T-cell (primary cell): ENCODE results near the gene NRDC. TPM values are rescaled to one million over a fixed set of nuclear protein-coding genes. Genes with fewer than 3 reads are reported as not detected.

Experiments
- ATAC-seq, 4 experiments: fragments of 200-7000 bp in 3 of 4; fragments of 150-1000 bp in 1 of 4; cut with Tn5 transposase; replicated peaks in 1 of 4; 1 replicate in 3 of 4; 2 replicates in 1 of 4; pipeline ENCODE4 v1.10.0; 2021; ENCODE audit warnings: moderate library complexity in 3 of 4, mild to moderate bottlenecking in 2 of 4, moderate number of reproducible peaks in 1 of 4
- CTCF ChIA-PET, 2 donors: fragments of 300-600 bp; sonication (Branson Sonifier 250); formaldehyde crosslinking; loops; one replicate each; lab custom pipeline; 2022; ENCODE audit warnings: antibody characterized with exemption in 2 of 2; lab: Charles Lee
- POLR2A ChIA-PET, 2 donors: fragments of 300-600 bp; sonication (Branson Sonifier 250); formaldehyde crosslinking; loops; one replicate each; lab custom pipeline; 2022; ENCODE audit warnings: antibody characterized with exemption in 2 of 2; lab: Charles Lee
- DNase-seq, 35 experiments: peaks; one replicate each; pipeline versions ENCODE4 v3.0.0 to v3.0.0-alpha.2; 2013 to 2023
- H3K27ac ChIP-seq: one replicate; pipeline ENCODE4 v1.5.1; 2013; ENCODE audit warnings: low read length
- H3K27me3 ChIP-seq, 2 experiments: replicated peaks in 1 of 2; 1 replicate in 1 of 2; 2 replicates in 1 of 2; pipeline versions ENCODE4 v1.6.1 to v1.7.0; 2013; ENCODE audit warnings: low read length in 1 of 2, mixed read lengths in 1 of 2; ENCODE audit not compliant: control insufficient read depth in 2 of 2, insufficient read depth in 2 of 2; ENCODE audit errors: extremely low read depth in 1 of 2
- H3K36me3 ChIP-seq, 2 donors: 1 replicate in 1 of 2; 2 replicates in 1 of 2; pipeline versions ENCODE4 v1.6.1 to v1.7.0; 2013; ENCODE audit warnings: low read length in 1 of 2; ENCODE audit not compliant: control insufficient read depth in 2 of 2, insufficient read depth in 1 of 2; ENCODE audit errors: extremely low read depth in 1 of 2
- H3K4me1 ChIP-seq, 2 experiments: 1 replicate in 1 of 2; 2 replicates in 1 of 2; pipeline versions ENCODE4 v1.6.1 to v1.7.0; 2013; ENCODE audit warnings: low read length in 2 of 2, mixed read lengths in 1 of 2; ENCODE audit not compliant: insufficient read depth in 2 of 2, control insufficient read depth in 1 of 2; ENCODE audit errors: extremely low read depth in 1 of 2
- H3K4me3 ChIP-seq, 2 donors: 1 replicate in 1 of 2; 2 replicates in 1 of 2; pipeline versions ENCODE4 v1.5.1 to v1.7.0; 2013; ENCODE audit warnings: mild to moderate bottlenecking in 2 of 2, low read length in 1 of 2, moderate library complexity in 1 of 2; ENCODE audit not compliant: control insufficient read depth in 1 of 2; ENCODE audit errors: extremely low read depth in 1 of 2
- H3K9me3 ChIP-seq: 2 replicates; pipeline ENCODE4 v1.7.0; 2013
- H3K27ac Mint-ChIP-seq, 2 donors: one replicate each; pipeline ENCODE4 v1.8.0; 2020 to 2021; ENCODE audit warnings: mild to moderate bottlenecking in 2 of 2, mixed read lengths in 2 of 2
- H3K27me3 Mint-ChIP-seq, 2 donors: one replicate each; pipeline ENCODE4 v1.8.0; 2021 to 2022; ENCODE audit warnings: mixed read lengths in 2 of 2
- H3K36me3 Mint-ChIP-seq: one replicate; pipeline ENCODE4 v1.8.0; 2021; ENCODE audit warnings: mixed read lengths
- H3K4me1 Mint-ChIP-seq, 3 donors: one replicate each; pipeline ENCODE4 v1.8.0; 2020 to 2022; ENCODE audit warnings: mixed read lengths in 3 of 3, mild to moderate bottlenecking in 1 of 3
- H3K4me3 Mint-ChIP-seq, 3 donors: one replicate each; pipeline ENCODE4 v1.8.0; 2020 to 2022; ENCODE audit warnings: mild to moderate bottlenecking in 3 of 3, mixed read lengths in 3 of 3, moderate library complexity in 3 of 3
- H3K9me3 Mint-ChIP-seq, 3 donors: one replicate each; pipeline ENCODE4 v1.8.0; 2020 to 2022; ENCODE audit warnings: mixed read lengths in 3 of 3
- WGBS: methylation state at CpG from one replicate; pipeline ENCODE4 v1.1.5; 2013; ENCODE audit warnings: missing lambda C conversion rate; ENCODE audit not compliant: insufficient coverage; 5-methylcytosine and 5-hydroxymethylcytosine counted together
- total RNA-seq, 35 experiments: library from RNA in 6 of 35; stranded (reverse) in 6 of 35; fragments of 120-200 nt in 1 of 35; gene quantifications; one replicate each; pipeline versions ENCODE4 v1.2.1 to v1.2.4 and lab custom pipeline; 2013 to 2026

The NRDC gene
- total RNA-seq, 5 donors from 2014 or later (not counting 1 experiment from before 2014, with no cell fraction given), result 107 to 118 (median 110) TPM

DNA sequence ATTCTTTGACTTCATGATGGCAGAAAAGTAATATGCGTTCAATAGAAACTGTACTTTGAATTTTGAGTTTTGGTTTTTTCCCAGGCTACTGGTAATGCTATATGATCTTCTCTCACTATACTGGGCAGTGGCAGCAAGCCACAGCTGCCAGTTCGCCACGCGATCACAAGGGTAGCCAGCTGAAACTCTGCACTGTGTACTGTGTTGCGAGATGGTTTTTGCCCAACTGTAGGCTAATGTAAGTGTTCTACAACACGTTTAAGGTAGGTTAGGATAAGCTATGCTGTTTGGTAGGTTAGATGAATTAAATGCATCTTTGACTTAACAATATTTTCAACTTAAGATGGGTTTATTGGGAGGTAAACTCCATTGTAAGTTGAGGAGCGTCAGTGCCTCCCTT, 123.1 kb downstream of the NRDC start:
- WGBS, result 92% methylated on average over 2 of the region's 7 CpGs

DNA sequence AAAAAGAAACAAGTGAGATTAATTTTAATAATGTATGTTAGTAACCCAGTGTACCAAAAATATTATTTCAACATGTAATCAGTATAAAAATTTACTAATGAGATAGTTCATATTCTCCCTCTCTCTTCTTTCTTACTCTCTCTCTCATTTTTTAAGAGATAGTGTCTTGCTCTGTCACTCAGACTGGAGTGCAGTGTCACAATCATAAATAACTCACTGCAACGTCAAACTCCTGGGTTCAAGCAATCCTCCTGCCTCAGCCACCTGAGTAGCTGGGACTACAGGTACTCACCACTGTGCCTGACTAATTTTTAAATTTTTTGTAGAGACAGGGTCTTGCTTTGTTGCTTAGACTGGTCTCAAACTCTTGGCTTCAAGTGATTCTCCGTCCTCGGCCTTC, 123.9 kb downstream of the NRDC start:
- peaks cover 0 to 5% (median 4%) of the 10 kb centered on the region in 3 donors for H3K4me1 Mint-ChIP-seq
- POLR2A ChIA-PET, result no interaction called here
- Histone ChIP-seq H3K27ac (no peak overlapping the region), H3K4me1 (no peaks in the 10 kb centered on the region), H3K27me3 (no peaks in the 10 kb centered on the region), H3K4me3 (no peak overlapping the region), H3K9me3 (no peaks in the 10 kb centered on the region), H3K36me3 (peaks cover 0 to 18% of the 10 kb centered on the region in 2 donors)
- 100% methylated on average over 2 of the region's 3 CpGs for WGBS
- H3K4me3 Mint-ChIP-seq, result no peak overlapping the region
- peaks cover 48% of the 10 kb centered on the region for H3K36me3 Mint-ChIP-seq
- H3K9me3 Mint-ChIP-seq, result peaks cover 0 to 5% (median 0%) of the 10 kb centered on the region in 3 donors
- H3K27me3 Mint-ChIP-seq, result no peaks in the 10 kb centered on the region
- no peak for ATAC-seq
- no peak for DNase-seq
- no peak overlapping the region for H3K27ac Mint-ChIP-seq
- CTCF ChIA-PET, result interaction anchor here in 1 of 2 donors (0.6 to 1.0 kb wide), 2 partner anchors 13 to 934 kb away, joined by 3 to 4 read pairs; no protein-coding TSS in a partner anchor

More for the DNA sequence above, 123.1 kb downstream of the NRDC start:
- no peak overlapping the region for H3K4me3 ChIP-seq
- no peaks in the 10 kb centered on the region for H3K9me3 ChIP-seq
- Mint-ChIP-seq H3K36me3 (peaks cover 52% of the 10 kb centered on the region), H3K4me3 (no peak overlapping the region), H3K4me1 (peaks cover 2 to 6% (median 4%) of the 10 kb centered on the region in 3 donors), H3K9me3 (peaks cover 0 to 5% (median 0%) of the 10 kb centered on the region in 3 donors), H3K27me3 (no peaks in the 10 kb centered on the region), H3K27ac (no peak overlapping the region)
- ATAC-seq (no peak), DNase-seq (no peak)
- POLR2A ChIA-PET, result no interaction called here
- H3K36me3 ChIP-seq, result peaks cover 0 to 18% of the 10 kb centered on the region in 2 donors
- CTCF ChIA-PET, result interaction anchor here in 1 of 2 donors (0.7 kb wide), 1 partner anchor 315 kb away, joined by 3 read pairs; no protein-coding TSS in a partner anchor
- no peaks in the 10 kb centered on the region for H3K4me1 ChIP-seq
- H3K27ac ChIP-seq, result no peak overlapping the region
- no peaks in the 10 kb centered on the region for H3K27me3 ChIP-seq

DNA sequence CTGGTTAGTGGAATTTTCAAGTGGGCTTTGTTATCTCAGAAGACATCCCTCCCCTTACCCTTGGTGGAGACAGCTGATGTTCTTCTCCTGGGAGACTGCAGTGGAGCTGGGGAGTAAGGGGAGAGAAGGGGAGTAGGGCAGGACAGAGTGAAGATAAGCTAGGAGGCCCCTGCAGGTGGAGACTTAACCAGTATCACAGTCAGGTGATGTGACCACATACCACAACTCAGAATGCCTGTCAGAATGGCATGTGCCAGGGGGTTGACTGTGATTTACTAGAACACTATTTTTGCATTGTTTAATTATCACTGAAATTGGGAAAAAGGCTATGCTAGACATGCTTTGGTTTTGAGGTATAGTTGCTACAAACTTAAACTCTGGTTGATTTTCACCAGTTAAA, 124.6 kb downstream of the NRDC start:
- POLR2A ChIA-PET, result interaction anchor here in 1 of 2 donors (0.8 kb wide), 1 partner anchor 12 kb away, joined by 3 read pairs; no protein-coding TSS in a partner anchor

DNA sequence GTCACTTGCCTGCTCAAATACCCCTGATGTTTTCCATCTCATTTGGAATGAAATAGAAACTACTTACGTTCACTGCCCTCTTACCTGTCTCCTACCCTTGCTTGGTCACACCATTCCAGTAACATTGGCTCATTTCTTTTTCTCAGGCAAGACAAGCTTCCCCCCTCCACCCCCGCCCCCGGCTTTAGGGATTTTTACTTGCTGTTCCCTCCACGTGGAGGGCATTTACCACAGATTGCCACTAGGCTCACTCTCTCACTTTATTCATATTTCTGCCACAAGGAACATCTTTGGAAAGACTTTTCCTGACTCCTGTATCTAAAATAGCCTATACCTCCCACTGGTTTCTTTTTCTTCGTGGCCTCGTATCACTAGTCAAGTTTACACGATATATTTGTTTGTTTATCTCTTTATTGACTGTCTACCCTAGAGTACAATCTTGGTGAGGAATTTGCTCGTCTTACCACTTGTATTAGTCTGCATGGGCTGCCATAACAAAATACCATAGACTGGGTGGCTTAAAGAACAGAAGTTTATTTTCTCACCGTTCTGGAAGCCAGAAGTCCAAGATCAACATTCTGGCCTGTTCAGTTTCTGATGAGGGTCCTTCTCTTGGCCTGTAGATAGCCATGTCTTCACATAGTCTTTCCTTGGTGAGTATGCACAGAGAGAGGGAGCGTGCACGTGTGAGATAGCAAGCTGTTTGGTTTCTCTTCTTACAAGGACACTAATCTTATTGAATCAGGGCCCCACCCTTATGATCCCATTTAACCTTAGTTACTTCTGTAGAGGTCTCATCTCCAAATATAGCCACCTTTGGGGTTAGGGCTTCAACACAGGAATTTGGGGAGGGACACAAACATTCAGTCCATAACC, 126.2 kb downstream of the NRDC start:
- ATAC-seq, result no peak
- H3K27me3 ChIP-seq, result no peaks in the 10 kb centered on the region
- H3K4me3 ChIP-seq, result no peak overlapping the region
- peaks cover 0 to 18% of the 10 kb centered on the region in 2 donors for H3K36me3 ChIP-seq
- WGBS, result 94% methylated on average over 5 of the region's 11 CpGs
- Mint-ChIP-seq H3K4me1 (peaks cover 0 to 5% (median 4%) of the 10 kb centered on the region in 3 donors), H3K27ac (no peak overlapping the region), H3K4me3 (no peak overlapping the region), H3K36me3 (peaks cover 51% of the 10 kb centered on the region), H3K9me3 (peaks cover 0 to 5% (median 0%) of the 10 kb centered on the region in 3 donors), H3K27me3 (no peaks in the 10 kb centered on the region)
- ChIA-PET CTCF (interaction anchor here in 1 of 2 donors (1.2 kb wide), 1 partner anchor 8 kb away, joined by 3 read pairs; no protein-coding TSS in a partner anchor), POLR2A (no interaction called here)
- H3K9me3 ChIP-seq, result no peaks in the 10 kb centered on the region
- no peak overlapping the region for H3K27ac ChIP-seq
- H3K4me1 ChIP-seq, result no peaks in the 10 kb centered on the region
- no peak for DNase-seq

More for the DNA sequence above, 124.6 kb downstream of the NRDC start:
- no peaks in the 10 kb centered on the region for H3K9me3 ChIP-seq
- no peaks in the 10 kb centered on the region for H3K4me1 ChIP-seq
- peaks cover 45% of the 10 kb centered on the region for H3K36me3 Mint-ChIP-seq
- H3K27ac Mint-ChIP-seq, result no peak overlapping the region
- H3K9me3 Mint-ChIP-seq, result peaks cover 0 to 5% (median 0%) of the 10 kb centered on the region in 3 donors
- peaks cover 0 to 5% (median 4%) of the 10 kb centered on the region in 3 donors for H3K4me1 Mint-ChIP-seq
- DNase-seq, result no peak
- no peak overlapping the region for H3K27ac ChIP-seq
- peaks cover 0 to 18% of the 10 kb centered on the region in 2 donors for H3K36me3 ChIP-seq
- CTCF ChIA-PET, result interaction anchor here in 1 of 2 donors (0.6 to 1.0 kb wide), 2 partner anchors 12 to 934 kb away, joined by 3 to 4 read pairs; no protein-coding TSS in a partner anchor
- ATAC-seq, result no peak
- H3K4me3 Mint-ChIP-seq, result no peak overlapping the region
- H3K27me3 Mint-ChIP-seq, result no peaks in the 10 kb centered on the region
- no peak overlapping the region for H3K4me3 ChIP-seq
- no peaks in the 10 kb centered on the region for H3K27me3 ChIP-seq

DNA sequence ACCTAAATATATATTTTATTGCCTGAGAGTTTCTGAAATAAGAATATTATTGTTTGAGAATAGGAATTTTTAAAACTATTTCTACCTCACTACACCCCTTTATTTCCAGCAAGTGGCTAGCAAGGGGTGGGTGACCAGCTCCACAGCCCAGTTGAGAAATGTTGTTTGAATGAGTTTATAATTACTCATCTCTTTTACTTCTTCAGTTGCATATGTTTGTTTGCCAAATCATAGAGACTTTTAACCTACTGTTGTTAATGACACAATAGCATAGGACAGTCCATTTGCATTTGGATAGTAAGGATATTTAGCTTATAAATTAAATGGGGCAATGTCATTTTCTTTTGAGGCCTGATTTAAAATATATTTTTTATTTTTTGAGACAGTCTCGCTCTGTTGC, 127.8 kb downstream of the NRDC start:
- Mint-ChIP-seq H3K9me3 (peaks cover 0 to 5% (median 0%) of the 10 kb centered on the region in 3 donors), H3K36me3 (peaks cover 55% of the 10 kb centered on the region), H3K4me3 (no peak overlapping the region), H3K4me1 (peaks cover 0 to 5% (median 4%) of the 10 kb centered on the region in 3 donors), H3K27ac (no peak overlapping the region), H3K27me3 (no peaks in the 10 kb centered on the region)
- H3K36me3 ChIP-seq, result peaks cover 0 to 15% of the 10 kb centered on the region in 2 donors
- no peaks in the 10 kb centered on the region for H3K4me1 ChIP-seq
- CTCF ChIA-PET, result interaction anchor here (0.5 to 1.2 kb wide), 3 partner anchors 10 to 45 kb away, joined by 3 to 4 read pairs (median 3); no protein-coding TSS in a partner anchor
- no peak overlapping the region for H3K27ac ChIP-seq
- POLR2A ChIA-PET, result no interaction called here
- ATAC-seq, result no peak
- H3K9me3 ChIP-seq, result no peaks in the 10 kb centered on the region
- H3K27me3 ChIP-seq, result no peaks in the 10 kb centered on the region
- DNase-seq, result no peak
- no peak overlapping the region for H3K4me3 ChIP-seq
- WGBS, result 100% methylated on average over 1 of the region's 1 CpG

DNA sequence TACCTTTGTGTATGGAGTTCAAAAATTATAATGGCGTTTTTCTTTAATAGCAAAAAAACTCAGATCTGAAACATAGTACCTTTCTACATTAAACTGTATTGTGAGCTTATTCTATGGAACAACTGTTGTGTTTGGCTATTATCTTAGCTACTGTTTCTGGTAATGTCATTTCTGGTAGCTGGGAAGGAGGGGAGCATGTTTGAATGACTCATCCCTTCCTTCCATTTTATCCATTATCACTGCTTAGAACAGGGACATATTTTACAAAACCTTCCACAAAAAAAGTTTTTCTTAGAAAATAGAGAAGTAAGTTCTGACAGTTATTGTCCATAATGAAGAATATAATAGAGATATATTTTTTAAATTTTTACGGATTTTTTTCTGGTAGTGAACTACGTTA, 128.3 kb downstream of the NRDC start:
- Mint-ChIP-seq H3K4me1 (peaks cover under 1 to 5% (median 4%) of the 10 kb centered on the region in 3 donors), H3K9me3 (peaks cover 0 to 5% (median 0%) of the 10 kb centered on the region in 3 donors), H3K36me3 (peaks cover 50% of the 10 kb centered on the region), H3K27me3 (no peaks in the 10 kb centered on the region), H3K4me3 (no peak overlapping the region), H3K27ac (no peak overlapping the region)
- ChIA-PET POLR2A (no interaction called here), CTCF (interaction anchor here in 1 of 2 donors (0.6 kb wide), 1 partner anchor 13 kb away, joined by 4 read pairs; no protein-coding TSS in a partner anchor)
- H3K27ac ChIP-seq, result no peak overlapping the region
- no peaks in the 10 kb centered on the region for H3K9me3 ChIP-seq
- peaks cover 0 to 15% of the 10 kb centered on the region in 2 donors for H3K36me3 ChIP-seq
- no peaks in the 10 kb centered on the region for H3K27me3 ChIP-seq
- H3K4me1 ChIP-seq, result no peaks in the 10 kb centered on the region
- ATAC-seq (no peak), DNase-seq (no peak)
- no peak overlapping the region for H3K4me3 ChIP-seq
- WGBS, result no CpG with 5 or more reads among the region's 3 CpGs
